GM19240 (cell line): ENCODE measurements around the gene RECK.
A peak's percentile ranks its signal among the peaks of the same experiment; 100 is the strongest.
"Not testable (repeated sequence)": the region's sequence is repeated elsewhere in the genome, so short reads cannot be mapped to it uniquely, and the experiment has no call there.

Source experiments
- DNase-seq: peaks from one replicate; pipeline ENCODE4 v3.0.0; 2011; ENCODE audit warnings: low spot score; ENCODE audit not compliant: insufficient read length

The RECK gene, protein sequence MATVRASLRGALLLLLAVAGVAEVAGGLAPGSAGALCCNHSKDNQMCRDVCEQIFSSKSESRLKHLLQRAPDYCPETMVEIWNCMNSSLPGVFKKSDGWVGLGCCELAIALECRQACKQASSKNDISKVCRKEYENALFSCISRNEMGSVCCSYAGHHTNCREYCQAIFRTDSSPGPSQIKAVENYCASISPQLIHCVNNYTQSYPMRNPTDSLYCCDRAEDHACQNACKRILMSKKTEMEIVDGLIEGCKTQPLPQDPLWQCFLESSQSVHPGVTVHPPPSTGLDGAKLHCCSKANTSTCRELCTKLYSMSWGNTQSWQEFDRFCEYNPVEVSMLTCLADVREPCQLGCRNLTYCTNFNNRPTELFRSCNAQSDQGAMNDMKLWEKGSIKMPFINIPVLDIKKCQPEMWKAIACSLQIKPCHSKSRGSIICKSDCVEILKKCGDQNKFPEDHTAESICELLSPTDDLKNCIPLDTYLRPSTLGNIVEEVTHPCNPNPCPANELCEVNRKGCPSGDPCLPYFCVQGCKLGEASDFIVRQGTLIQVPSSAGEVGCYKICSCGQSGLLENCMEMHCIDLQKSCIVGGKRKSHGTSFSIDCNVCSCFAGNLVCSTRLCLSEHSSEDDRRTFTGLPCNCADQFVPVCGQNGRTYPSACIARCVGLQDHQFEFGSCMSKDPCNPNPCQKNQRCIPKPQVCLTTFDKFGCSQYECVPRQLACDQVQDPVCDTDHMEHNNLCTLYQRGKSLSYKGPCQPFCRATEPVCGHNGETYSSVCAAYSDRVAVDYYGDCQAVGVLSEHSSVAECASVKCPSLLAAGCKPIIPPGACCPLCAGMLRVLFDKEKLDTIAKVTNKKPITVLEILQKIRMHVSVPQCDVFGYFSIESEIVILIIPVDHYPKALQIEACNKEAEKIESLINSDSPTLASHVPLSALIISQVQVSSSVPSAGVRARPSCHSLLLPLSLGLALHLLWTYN

GRCh38 chr9:36036780-36037548 is at the start of gene RECK:
Gene RECK, plus strand, starts transcription at chr9:36036913. Its CDS starts 86 bp downstream, at chr9:36036999.
- peak; percentile 64 for DNase-seq

DNA sequence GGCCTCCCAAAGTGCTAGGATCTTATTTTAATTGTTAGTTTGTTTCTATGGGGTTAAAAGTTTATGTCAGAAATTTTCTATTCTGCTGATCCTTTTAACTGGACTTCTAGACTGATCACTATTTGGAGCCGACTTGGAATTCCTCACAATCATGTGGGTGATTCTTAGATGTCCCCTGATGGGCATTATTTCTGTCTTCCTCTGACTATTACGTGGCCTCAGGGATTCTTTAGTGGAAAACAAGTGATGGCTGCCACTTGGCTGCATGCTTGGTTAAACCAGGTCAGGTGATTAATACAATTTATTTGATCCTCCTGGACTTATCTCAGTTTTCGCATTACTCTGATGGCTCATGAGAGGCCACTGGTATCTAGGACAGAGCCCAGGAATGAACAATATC is 46.6 kb upstream of the RECK start:
- DNase-seq, result no peak

DNA sequence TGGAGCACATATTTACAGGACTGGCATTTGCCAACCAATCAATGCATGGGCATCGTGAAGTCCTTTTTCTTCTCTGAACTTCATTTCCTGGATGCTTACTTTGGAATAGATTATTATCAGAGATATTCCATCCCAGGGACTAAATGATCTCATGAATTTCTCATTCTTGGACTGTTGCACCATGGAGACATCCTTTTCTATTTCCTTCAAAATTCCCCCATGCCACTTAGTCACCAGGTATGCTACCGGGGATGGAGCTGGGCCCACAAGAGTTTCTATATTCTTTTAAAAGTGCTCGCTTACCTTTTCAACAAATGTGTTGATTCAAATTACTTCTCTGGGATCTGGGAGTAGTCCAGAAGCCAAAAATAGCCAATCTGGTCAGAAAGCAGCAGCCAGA is 43.6 kb upstream of the RECK start:
- DNase-seq, result not testable (repeated sequence)

- no peak for DNase-seq
Observed at GRCh38 chr9:35993976-35994720, 42.6 kb upstream of the RECK start.

- DNase-seq, result no peak
Observed at GRCh38 chr9:35994959-35995358, 41.8 kb upstream of the RECK start.

- no peak for DNase-seq
Observed at GRCh38 chr9:35996358-35996970, 40.2 kb upstream of the RECK start.

DNA sequence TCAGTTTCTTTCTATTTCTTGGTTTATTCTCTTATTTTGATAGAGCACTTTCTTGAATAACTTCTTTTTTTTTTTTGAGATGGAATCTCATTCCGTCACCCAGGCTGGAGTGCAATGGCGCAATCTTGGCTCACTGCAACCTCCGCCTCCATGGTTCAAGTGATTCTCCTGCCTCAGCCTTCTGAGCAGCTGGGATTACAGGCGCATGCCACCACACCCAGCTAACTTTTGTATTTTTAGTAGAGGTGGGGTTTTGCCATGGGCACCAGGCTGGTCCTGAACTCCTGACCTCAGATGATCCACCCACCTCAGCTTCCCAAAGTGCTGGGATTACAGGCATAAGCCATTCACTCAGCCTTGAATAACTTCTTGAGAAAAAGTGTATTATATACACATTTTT is 39.7 kb upstream of the RECK start:
- not testable (repeated sequence) for DNase-seq

DNA sequence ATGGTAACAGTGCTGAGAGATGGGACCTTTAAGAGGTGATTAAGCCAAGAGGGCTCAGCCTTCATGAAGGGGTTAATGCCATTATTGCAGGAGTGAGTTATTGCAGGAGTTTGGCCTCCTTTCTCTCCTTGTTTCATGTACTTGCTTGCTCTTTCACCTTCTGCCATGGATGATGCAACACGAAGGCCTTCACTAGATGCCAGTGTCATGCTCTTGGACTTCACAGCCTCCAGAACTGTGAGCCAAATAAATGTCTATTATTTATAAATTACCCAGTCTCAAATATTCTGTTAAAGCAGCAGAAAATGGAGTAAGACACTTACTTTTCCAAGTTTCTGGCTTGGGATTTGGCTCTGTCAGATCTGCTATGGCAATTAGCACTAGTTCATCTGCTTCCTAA is 38.4 kb upstream of the RECK start:
- no peak for DNase-seq

- DNase-seq, result no peak
Observed at GRCh38 chr9:36005891-36006290, 30.8 kb upstream of the RECK start.

- no peak for DNase-seq
Observed at GRCh38 chr9:36006549-36007315, 30.0 kb upstream of the RECK start.

GRCh38 chr9:36007316-36007708 is 29.4 kb upstream of the RECK start:
- DNase-seq, result peak; percentile 32

DNA sequence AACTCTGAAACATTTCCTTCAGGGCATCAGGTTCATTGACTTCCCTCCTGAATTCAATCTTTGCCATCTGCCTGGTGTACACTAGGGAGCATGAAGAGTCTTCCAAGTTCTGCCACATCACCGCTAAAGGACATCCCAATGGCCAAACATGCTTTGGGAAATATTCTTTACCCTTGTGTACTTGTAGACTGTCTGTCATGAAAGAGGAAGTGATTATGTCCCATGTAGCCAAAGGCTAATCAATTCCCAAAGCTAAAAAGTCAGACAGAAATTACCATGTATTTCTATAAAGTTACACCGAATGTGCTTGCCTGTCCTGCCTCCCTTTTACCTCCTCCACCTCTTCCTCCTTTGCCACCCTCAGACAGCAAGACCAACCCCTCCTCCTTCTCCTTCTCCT is 28.9 kb upstream of the RECK start:
- DNase-seq, result no peak

DNA sequence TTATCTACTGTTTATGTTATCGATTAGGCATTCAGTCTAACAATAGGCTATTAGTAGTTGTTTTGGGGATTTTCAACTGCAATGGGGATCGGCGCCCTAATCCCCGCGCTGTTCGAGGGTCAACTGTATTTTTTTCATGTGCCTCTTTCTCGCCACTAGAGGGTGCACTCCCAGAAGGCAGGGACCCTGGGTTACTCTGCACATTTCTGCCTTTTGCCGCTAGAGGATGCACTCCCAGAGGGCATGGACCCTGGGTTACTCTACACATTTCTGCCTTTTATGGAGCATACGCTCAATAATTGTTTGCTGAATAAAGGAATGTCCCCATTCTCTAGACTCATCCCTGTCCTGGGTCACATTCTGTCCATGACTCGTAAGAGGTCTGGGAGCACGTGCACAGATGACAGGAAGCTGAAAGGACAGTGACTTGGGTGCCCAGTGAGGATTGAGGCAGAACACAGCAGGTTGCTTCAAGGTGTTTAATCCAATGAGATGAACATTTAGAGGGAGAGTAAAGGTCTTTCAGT is 27.9 kb upstream of the RECK start:
- DNase-seq, result peak; percentile 67

- no peak for DNase-seq
Observed at GRCh38 chr9:36011379-36011778, 25.3 kb upstream of the RECK start.

GRCh38 chr9:36017278-36017677 is 19.4 kb upstream of the RECK start:
- DNase-seq, result no peak

DNA sequence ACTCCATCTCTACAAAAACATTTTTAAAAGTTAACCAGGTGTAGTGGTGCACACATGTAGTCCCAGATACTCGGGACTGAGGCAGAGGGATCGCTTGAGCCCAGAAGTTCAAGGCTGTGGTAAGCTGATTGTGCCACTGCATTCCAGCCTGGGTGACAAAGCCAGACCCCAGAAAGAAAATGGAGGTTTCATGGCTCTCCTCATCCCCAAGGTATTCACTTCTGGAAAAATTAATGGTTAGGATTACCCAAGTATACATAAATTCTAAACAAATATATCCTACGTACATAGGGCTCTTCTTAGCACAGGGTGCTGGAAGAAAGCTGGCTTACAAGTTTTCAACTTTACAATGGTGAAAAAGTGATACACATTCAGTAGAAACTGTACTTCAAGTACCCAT is 18.6 kb upstream of the RECK start:
- DNase-seq, result no peak

DNA sequence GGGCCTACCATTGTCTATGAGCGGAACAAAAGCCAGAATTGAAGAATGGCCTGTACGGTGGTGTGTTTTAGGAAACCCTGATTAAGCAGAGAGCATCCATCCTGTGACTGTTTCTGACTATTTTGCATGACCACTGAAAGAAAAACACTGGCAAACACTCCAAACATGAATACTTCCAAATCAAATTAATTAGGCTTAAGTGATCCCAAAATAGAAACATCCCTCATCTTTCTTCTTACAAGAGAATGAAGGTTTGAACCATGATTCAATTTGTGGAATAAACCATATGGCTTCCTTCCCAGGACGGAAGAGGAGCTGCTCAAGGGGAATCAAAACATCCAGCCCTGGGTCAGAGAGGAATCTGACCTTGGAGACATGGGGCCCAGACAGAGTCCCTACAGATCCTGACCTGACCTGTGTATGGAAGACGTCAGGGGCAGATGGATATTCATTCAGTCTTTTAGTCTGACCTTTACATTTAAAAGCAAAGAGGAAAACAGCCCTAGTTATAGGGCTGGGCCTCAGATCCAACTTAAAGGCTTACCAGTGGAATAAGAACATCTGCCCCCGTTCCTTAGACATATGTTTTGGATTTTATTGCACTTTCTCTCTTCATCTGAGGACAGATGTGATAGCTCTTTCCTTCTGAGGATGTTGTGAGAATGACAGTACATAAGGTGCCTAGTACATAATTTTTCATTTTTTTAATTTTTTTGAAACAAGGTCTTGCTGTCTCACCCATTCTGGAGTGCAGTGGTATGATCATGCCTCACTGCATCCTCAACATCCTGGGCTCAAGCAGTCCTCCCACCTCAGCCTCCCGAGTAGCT is 17.6 kb upstream of the RECK start:
- DNase-seq, result no peak

DNA sequence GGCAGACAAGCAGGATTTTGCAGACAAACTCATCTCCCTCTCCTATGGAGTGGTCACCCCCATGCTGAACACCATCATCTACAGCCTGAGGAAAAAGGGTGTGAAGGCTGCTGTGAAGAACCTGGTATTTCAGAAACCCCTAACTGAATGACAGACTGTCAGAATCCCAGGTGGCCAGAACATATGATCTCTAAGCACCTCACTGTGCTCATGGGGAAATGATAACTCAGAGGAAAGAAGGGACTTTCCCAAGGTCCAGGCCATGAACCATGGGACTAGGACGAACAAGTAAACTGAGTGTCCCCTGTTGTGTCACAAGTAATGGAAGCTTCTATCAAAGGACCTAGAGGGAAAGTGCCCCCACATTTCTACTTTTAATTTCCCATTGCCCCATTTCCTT is 14.7 kb upstream of the RECK start:
- no peak for DNase-seq
